ENCODE results near the gene PLEKHG5. TPM values are rescaled to one million over a fixed set of nuclear protein-coding genes. Genes with fewer than 3 reads are reported as not detected.
A peak's percentile ranks its signal among the peaks of the same experiment; 100 is the strongest.

Gene PLEKHG5
- total and polyA plus RNA-seq, 11 donors: 7.2 to 20.2 (median 15.2) TPM

DNA sequence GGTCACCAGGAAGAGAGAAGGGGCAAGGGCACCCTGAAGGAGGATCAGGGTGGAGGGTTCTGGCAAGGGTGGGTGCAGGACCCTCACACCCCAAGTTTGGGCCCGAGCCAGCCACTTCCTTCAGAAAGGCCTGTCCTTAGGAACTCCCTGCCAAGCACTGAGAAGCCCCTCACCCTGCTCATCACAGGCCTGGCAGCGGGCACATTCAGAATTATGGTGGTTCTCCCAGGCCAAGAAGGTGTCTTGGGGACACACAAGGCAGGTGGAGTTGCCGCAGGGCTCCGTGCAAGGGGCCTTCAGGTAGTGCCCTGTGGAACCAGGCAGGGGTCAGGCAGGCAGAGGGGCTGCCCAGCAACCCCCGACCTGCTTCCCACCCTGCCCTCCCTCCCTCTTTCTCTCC is 26.6 kb downstream of the PLEKHG5 start:
- no peak for ATAC-seq
- Histone ChIP-seq H3K27me3 (peaks cover 0 to 15% (median 5%) of the 10 kb centered on the region in 9 donors), H3K4me1 (peaks cover 0 to 33% (median 10%) of the 10 kb centered on the region in 12 donors), H3K4me3 (peak overlapping the region in 1 of 12 donors; percentile 55), H3K9me3 (no peaks in the 10 kb centered on the region), H3K36me3 (peaks cover 0 to 51% (median 33%) of the 10 kb centered on the region in 9 donors), H3K27ac (peak overlapping the region in 1 of 12 donors; percentile 9)
- WGBS, 4 donors: 84 to 95% (median 93%) methylated on average over 5 of the region's 5 CpGs
- TF ChIP-seq, protein P1, sequence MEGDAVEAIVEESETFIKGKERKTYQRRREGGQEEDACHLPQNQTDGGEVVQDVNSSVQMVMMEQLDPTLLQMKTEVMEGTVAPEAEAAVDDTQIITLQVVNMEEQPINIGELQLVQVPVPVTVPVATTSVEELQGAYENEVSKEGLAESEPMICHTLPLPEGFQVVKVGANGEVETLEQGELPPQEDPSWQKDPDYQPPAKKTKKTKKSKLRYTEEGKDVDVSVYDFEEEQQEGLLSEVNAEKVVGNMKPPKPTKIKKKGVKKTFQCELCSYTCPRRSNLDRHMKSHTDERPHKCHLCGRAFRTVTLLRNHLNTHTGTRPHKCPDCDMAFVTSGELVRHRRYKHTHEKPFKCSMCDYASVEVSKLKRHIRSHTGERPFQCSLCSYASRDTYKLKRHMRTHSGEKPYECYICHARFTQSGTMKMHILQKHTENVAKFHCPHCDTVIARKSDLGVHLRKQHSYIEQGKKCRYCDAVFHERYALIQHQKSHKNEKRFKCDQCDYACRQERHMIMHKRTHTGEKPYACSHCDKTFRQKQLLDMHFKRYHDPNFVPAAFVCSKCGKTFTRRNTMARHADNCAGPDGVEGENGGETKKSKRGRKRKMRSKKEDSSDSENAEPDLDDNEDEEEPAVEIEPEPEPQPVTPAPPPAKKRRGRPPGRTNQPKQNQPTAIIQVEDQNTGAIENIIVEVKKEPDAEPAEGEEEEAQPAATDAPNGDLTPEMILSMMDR (IDR thresholded peaks at IDR 0.05): no peak
- no peak for TF ChIP-seq POLR2A (IDR thresholded peaks at IDR 0.05)
- intact Hi-C loops (cut with DNase I): no loop called here
- peak in 1 of 5 donors; percentile 30 for DNase-seq

DNA sequence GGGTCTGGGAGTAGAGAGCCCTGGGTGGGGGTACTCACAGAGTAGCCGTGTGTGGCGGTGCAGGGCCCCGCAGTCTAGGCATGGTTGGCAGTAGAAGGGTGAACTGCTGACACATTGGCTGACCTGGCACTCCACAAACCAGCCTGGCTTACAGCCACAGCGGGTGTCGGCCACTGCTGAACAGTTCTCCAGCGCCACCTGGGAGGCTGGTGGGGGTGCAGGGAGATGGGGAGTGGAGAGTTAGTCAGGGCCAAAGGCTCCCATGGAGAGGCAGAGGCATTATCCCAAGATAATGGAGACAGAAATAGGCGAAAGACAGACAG is 27.0 kb downstream of the PLEKHG5 start:
- WGBS, 4 donors: 61 to 67% (median 62%) methylated on average over 7 of the region's 7 CpGs
- Histone ChIP-seq H3K4me3 (peak overlapping the region in 1 of 12 donors; percentile 55), H3K9me3 (no peaks in the 10 kb centered on the region), H3K27me3 (peaks cover 0 to 19% (median 5%) of the 10 kb centered on the region in 9 donors), H3K36me3 (peaks cover 0 to 47% (median 28%) of the 10 kb centered on the region in 9 donors), H3K27ac (peak overlapping the region in 1 of 12 donors; percentile 18), H3K4me1 (peaks cover 0 to 36% (median 11%) of the 10 kb centered on the region in 12 donors)
- intact Hi-C loops (cut with DNase I): no loop called here
- DNase-seq: peak; percentile 73 to 87 (median 86)
- ATAC-seq: peak; percentile 64 to 83 (median 78)
- TF ChIP-seq POLR2A (IDR thresholded peaks at IDR 0.05): no peak
- TF ChIP-seq, protein P1 (IDR thresholded peaks at IDR 0.05): peak in 9 of 12 donors; percentile 7 to 45 (median 27)

DNA sequence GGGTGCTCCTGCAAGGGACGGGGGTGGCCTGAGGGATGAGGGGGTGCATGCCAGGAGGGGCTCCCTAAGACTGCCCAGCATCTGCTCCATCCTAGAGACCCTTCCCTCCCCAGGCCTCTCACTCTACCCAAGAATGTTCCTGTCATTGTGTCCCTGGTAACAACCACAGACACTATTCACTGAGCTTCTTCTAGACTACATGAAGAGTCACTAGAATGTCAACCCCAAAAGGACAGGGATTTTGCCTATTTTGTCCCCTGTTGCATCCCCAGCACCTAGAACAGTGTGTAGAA is 28.4 kb downstream of the PLEKHG5 start:
- H3K36me3 ChIP-seq: peaks cover 0 to 32% (median 18%) of the 10 kb centered on the region in 9 donors
- H3K27me3 ChIP-seq: peaks cover 0 to 29% (median 5%) of the 10 kb centered on the region in 9 donors
- no peak overlapping the region for H3K27ac ChIP-seq
- WGBS, 4 donors: 70 to 100% (median 88%) methylated on average over 1 of the region's 1 CpG
- no peak overlapping the region for H3K4me3 ChIP-seq
- TF ChIP-seq, protein P1 (IDR thresholded peaks at IDR 0.05): no peak
- no peak for TF ChIP-seq POLR2A (IDR thresholded peaks at IDR 0.05)
- intact Hi-C loops (cut with DNase I): no loop called here
- ATAC-seq: no peak
- no peak for DNase-seq
- peaks cover 0 to 36% (median 11%) of the 10 kb centered on the region in 12 donors for H3K4me1 ChIP-seq
- no peaks in the 10 kb centered on the region for H3K9me3 ChIP-seq

DNA sequence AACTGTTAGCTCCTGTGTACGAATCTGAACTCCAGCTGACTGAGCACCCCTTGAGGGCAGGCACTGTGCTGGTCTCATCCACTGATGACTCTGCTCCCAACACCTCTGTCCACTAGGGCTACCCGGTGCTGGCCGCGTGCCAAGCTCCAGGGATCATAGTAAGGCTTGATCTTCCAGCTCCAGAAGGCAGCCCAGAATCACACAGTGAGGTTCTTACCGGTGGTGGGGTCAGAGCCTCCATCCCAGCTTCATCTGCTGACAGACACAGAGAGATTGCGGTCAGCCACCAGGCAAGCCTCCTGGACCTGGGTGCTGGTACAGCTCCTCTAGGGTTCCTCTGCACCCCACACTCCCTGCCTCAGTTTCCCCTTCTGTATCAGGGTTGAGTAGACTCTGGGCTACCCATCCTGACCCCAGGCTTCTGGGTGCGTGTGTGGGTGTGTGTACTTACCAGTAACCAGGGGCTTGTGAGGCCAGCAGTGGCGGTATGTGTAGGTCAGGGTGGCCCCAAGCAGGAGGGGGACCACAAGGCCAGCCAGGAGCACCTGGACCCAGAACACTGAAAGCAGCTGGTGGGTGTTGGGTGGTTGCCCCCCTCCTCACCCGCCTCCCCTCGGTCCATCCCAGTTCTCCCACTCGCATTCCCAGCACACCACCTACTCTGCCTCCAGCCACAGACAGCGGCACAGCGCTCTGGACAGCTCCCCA is 28.9 kb downstream of the PLEKHG5 start:
- Histone ChIP-seq H3K9me3 (no peaks in the 10 kb centered on the region), H3K4me3 (no peak overlapping the region), H3K27ac (no peak overlapping the region), H3K4me1 (peaks cover 0 to 36% (median 11%) of the 10 kb centered on the region in 12 donors), H3K27me3 (peaks cover 0 to 34% (median 5%) of the 10 kb centered on the region in 9 donors), H3K36me3 (peaks cover 0 to 27% (median 17%) of the 10 kb centered on the region in 9 donors)
- intact Hi-C loops (cut with DNase I): no loop called here
- DNase-seq: no peak
- 87 to 93% (median 90%) methylated on average over 13 of the region's 13 CpGs for WGBS, 4 donors
- ATAC-seq: no peak
- TF ChIP-seq, protein P1 (IDR thresholded peaks at IDR 0.05): no peak
- no peak for TF ChIP-seq POLR2A (IDR thresholded peaks at IDR 0.05)

Measured in heart left ventricle (tissue), 16 donors.